H1 (cell line): ENCODE measurements around the gene ACOT6. TPM values are rescaled to one million over a fixed set of nuclear protein-coding genes. Genes with fewer than 3 reads are reported as not detected.
"Not testable (repeated sequence)": the region's sequence is repeated elsewhere in the genome, so short reads cannot be mapped to it uniquely, and the experiment has no call there.

Experiments
- CTCF ChIA-PET: fragments of 300-600 bp; sonication (Branson Sonifier 250); formaldehyde crosslinking; loops from one replicate; lab custom pipeline; 2021; ENCODE audit not compliant: partially characterized antibody; lab: Charles Lee
- POLR2A ChIA-PET: fragments of 300-600 bp; sonication (Branson Sonifier 250); formaldehyde crosslinking; loops from one replicate; lab custom pipeline; 2021; ENCODE audit warnings: inconsistent platforms; ENCODE audit not compliant: partially characterized antibody; lab: Charles Lee
- DNase-seq, 2 experiments: peaks; one replicate each; pipeline versions ENCODE4 v3.0.0 to v3.0.0-alpha.2; 2010 to 2022; ENCODE audit warnings: low spot score in 2 of 2, low read depth in 1 of 2, mixed read lengths in 1 of 2
- FAIRE-seq: peaks from 2 replicates; lab custom pipeline; 2011; peaks lifted over from hg19 to GRCh38; lab: Jason Lieb, UNC
- H2AFZ ChIP-seq: 2 replicates; pipeline ENCODE4 v1.8.1; 2012; ENCODE audit warnings: low read length, inconsistent platforms
- H2AK5ac ChIP-seq: 2 replicates; pipeline ENCODE4 v1.6.1; 2013; ENCODE audit warnings: low read depth, low read length
- H2BK120ac ChIP-seq: replicated peaks from 2 replicates; pipeline ENCODE3; 2013; ENCODE audit warnings: low read depth, low read length, inconsistent platforms
- H2BK12ac ChIP-seq: 2 replicates; pipeline ENCODE4 v1.6.1; 2013; ENCODE audit warnings: low read depth, low read length
- H2BK15ac ChIP-seq: 2 replicates; pipeline ENCODE4 v1.6.1; 2013; ENCODE audit warnings: low read length
- H2BK20ac ChIP-seq: 2 replicates; pipeline ENCODE4 v1.6.1; 2013; ENCODE audit warnings: low read length
- H2BK5ac ChIP-seq: 2 replicates; pipeline ENCODE4 v1.6.1; 2013; ENCODE audit warnings: low read depth, low read length
- H3K14ac ChIP-seq: 2 replicates; pipeline ENCODE4 v1.6.1; 2013; ENCODE audit warnings: inconsistent platforms; ENCODE audit not compliant: insufficient read length
- H3K18ac ChIP-seq: 2 replicates; pipeline ENCODE4 v1.6.1; 2013; ENCODE audit warnings: low read length; ENCODE audit errors: extremely low read depth
- H3K23ac ChIP-seq: 2 replicates; pipeline ENCODE4 v1.6.1; 2013; ENCODE audit warnings: inconsistent platforms; ENCODE audit not compliant: insufficient read length
- H3K23me2 ChIP-seq: 2 replicates; pipeline ENCODE4 v1.6.1; 2013; ENCODE audit warnings: low read depth, low read length
- H3K27ac ChIP-seq: 2 replicates; pipeline ENCODE4 v1.6.1; 2011; ENCODE audit warnings: low read depth, low read length, inconsistent platforms
- H3K27me3 ChIP-seq, 4 experiments: replicated peaks in 1 of 4; 1 replicate in 1 of 4; 2 replicates in 3 of 4; pipeline versions ENCODE4 v1.6.1 to v1.8.1; 2011 to 2013; ENCODE audit warnings: low read length in 3 of 4, mild to moderate bottlenecking in 3 of 4, inconsistent platforms in 2 of 4, mixed read lengths in 2 of 4, moderate library complexity in 1 of 4; ENCODE audit not compliant: control insufficient read depth in 3 of 4, insufficient read depth in 3 of 4; ENCODE audit errors: extremely low read depth in 1 of 4
- H3K36me3 ChIP-seq, 4 experiments: 2 replicates each; pipeline versions ENCODE4 v1.6.1 to v1.8.1; 2011 to 2013; ENCODE audit warnings: mild to moderate bottlenecking in 4 of 4, low read length in 3 of 4, moderate library complexity in 2 of 4, control low read depth in 1 of 4, inconsistent platforms in 1 of 4; ENCODE audit not compliant: insufficient read depth in 4 of 4, control insufficient read depth in 2 of 4
- H3K4ac ChIP-seq: replicated peaks from 2 replicates; pipeline ENCODE3; 2013; ENCODE audit warnings: low read length, low read depth, mixed read lengths, inconsistent platforms; ENCODE audit not compliant: insufficient read length
- H3K4me1 ChIP-seq, 4 experiments: replicated peaks in 1 of 4; 1 replicate in 1 of 4; 2 replicates in 3 of 4; pipeline versions ENCODE4 v1.6.1 to v1.8.1; 2011 to 2013; ENCODE audit warnings: low read length in 3 of 4, inconsistent platforms in 2 of 4, mixed read lengths in 1 of 4; ENCODE audit not compliant: insufficient read depth in 4 of 4, control insufficient read depth in 3 of 4
- H3K4me2 ChIP-seq, 2 experiments: 2 replicates each; pipeline versions ENCODE4 v1.6.1 to v1.8.1; 2011 to 2013; ENCODE audit warnings: low read depth in 2 of 2, low read length in 2 of 2, control low read depth in 1 of 2, inconsistent platforms in 1 of 2, mild to moderate bottlenecking in 1 of 2; ENCODE audit not compliant: insufficient read depth in 1 of 2
- H3K4me3 ChIP-seq, 4 experiments: fragments of 200-600, 300-600 bp in 1 of 4; sonication (generic), shearing (Covaris generic), sonication (Bioruptor Twin) in 1 of 4; 2 replicates each; pipeline versions ENCODE4 v1.5.1 to v1.8.1; 2011 to 2016; ENCODE audit warnings: low read length in 4 of 4, low read depth in 3 of 4, control low read depth in 2 of 4, inconsistent platforms in 2 of 4, mild to moderate bottlenecking in 2 of 4, mixed read lengths in 1 of 4, moderate library complexity in 1 of 4; ENCODE audit not compliant: insufficient read depth in 2 of 4; ENCODE audit errors: extremely low read depth in 1 of 4
- H3K56ac ChIP-seq: replicated peaks from 2 replicates; pipeline ENCODE3; 2013; ENCODE audit warnings: low read depth, mild to moderate bottlenecking, mixed read lengths, low read length, inconsistent platforms; ENCODE audit not compliant: insufficient read length
- H3K79me1 ChIP-seq: 2 replicates; pipeline ENCODE4 v1.6.1; 2013; ENCODE audit warnings: low read depth, low read length, control low read depth
- H3K79me2 ChIP-seq, 2 experiments: 2 replicates each; pipeline versions ENCODE4 v1.6.1 to v1.8.1; 2012 to 2013; ENCODE audit warnings: low read length in 2 of 2, mild to moderate bottlenecking in 2 of 2, inconsistent platforms in 1 of 2; ENCODE audit not compliant: insufficient read depth in 2 of 2, control insufficient read depth in 1 of 2
- H3K9ac ChIP-seq, 4 experiments: replicated peaks in 1 of 4; 1 replicate in 1 of 4; 2 replicates in 3 of 4; pipeline versions ENCODE4 v1.6.1 to v1.8.1; 2011 to 2013; ENCODE audit warnings: low read depth in 3 of 4, low read length in 3 of 4, control low read depth in 2 of 4, mild to moderate bottlenecking in 2 of 4, moderate library complexity in 2 of 4, inconsistent platforms in 1 of 4; ENCODE audit errors: extremely low read depth in 1 of 4
- H3K9me3 ChIP-seq, 2 experiments: 2 replicates each; pipeline versions ENCODE4 v1.6.1 to v1.8.1; 2012 to 2013; ENCODE audit warnings: mild to moderate bottlenecking in 2 of 2, moderate library complexity in 2 of 2, control low read depth in 1 of 2, inconsistent platforms in 1 of 2, low read depth in 1 of 2, low read length in 1 of 2, mixed read lengths in 1 of 2; ENCODE audit not compliant: insufficient read depth in 2 of 2
- H4K20me1 ChIP-seq, 2 experiments: replicated peaks in 1 of 2; 2 replicates each; pipeline versions ENCODE3 to v1.8.1; 2011 to 2013; ENCODE audit warnings: inconsistent platforms in 2 of 2, low read length in 2 of 2, mild to moderate bottlenecking in 1 of 2; ENCODE audit not compliant: insufficient read depth in 2 of 2, control insufficient read depth in 1 of 2
- H4K5ac ChIP-seq: 2 replicates; pipeline ENCODE4 v1.6.1; 2013; ENCODE audit warnings: low read length, low read depth, mixed read lengths, inconsistent platforms; ENCODE audit not compliant: insufficient read length
- H4K8ac ChIP-seq: 2 replicates; pipeline ENCODE4 v1.8.0; 2013; ENCODE audit warnings: mild to moderate bottlenecking, moderate library complexity, low read length, inconsistent platforms; ENCODE audit not compliant: insufficient read depth; ENCODE audit errors: extremely low read depth
- H4K91ac ChIP-seq: replicated peaks from 2 replicates; pipeline ENCODE3; 2013; ENCODE audit warnings: low read length, mixed read lengths, inconsistent platforms; ENCODE audit not compliant: insufficient read length
- WGBS, 2 experiments: shearing (Covaris generic) in 1 of 2; methylation state at CpG; one replicate each; pipeline versions ENCODE4 v1.1.6 to v1.1.7; 2013 to 2015; ENCODE audit warnings: low lambda C conversion rate in 2 of 2, mixed read lengths in 2 of 2, inconsistent platforms in 1 of 2, low coverage in 1 of 2, missing lambda C conversion rate in 1 of 2; ENCODE audit not compliant: insufficient replicate concordance in 2 of 2, insufficient coverage in 1 of 2, insufficient read length in 1 of 2; ENCODE audit errors: extremely low coverage in 1 of 2, missing lambda C conversion rate in 1 of 2; 5-methylcytosine and 5-hydroxymethylcytosine counted together
- polyA plus RNA-seq, 7 experiments: library from polyadenylated mRNA; depleted of rRNA in 3 of 7; stranded (reverse) in 5 of 7; unstranded in 2 of 7; fragments of >200 nt in 5 of 7; fragments of 200-250 nt in 2 of 7; gene quantifications; 1 replicate in 5 of 7; 2 replicates in 1 of 7; 4 replicates in 1 of 7; pipeline versions ENCODE4 v1.2.1 to v1.2.3, GENCODE V29; 2011 to 2013; ENCODE audit warnings: missing spikeins in 2 of 7, mixed read lengths in 2 of 7
- total RNA-seq: library from RNA; stranded (reverse); fragmentation: NEBNext Ultra II Directional; extraction: Animal tissue kit (Norgen Biotek cat#: 25700); gene quantifications from 2 replicates; pipeline ENCODE4 v1.2.1, GENCODE V29; 2021

The ACOT6 gene
- total and polyA plus RNA-seq, 2 of the 8 experiments (the other 6 are each of a cell fraction or from before 2014, with no cell fraction given): not detected

- H4K91ac ChIP-seq, H2AFZ ChIP-seq, H2BK20ac ChIP-seq, H3K27me3 ChIP-seq, H3K4ac ChIP-seq, H3K14ac ChIP-seq, H3K4me3 ChIP-seq, H3K23me2 ChIP-seq, H4K8ac ChIP-seq, H2AK5ac ChIP-seq, H3K9ac ChIP-seq, H3K4me1 ChIP-seq, H2BK5ac ChIP-seq, H3K4me2 ChIP-seq, H4K5ac ChIP-seq, FAIRE-seq, DNase-seq, H3K36me3 ChIP-seq, H2BK120ac ChIP-seq, H3K56ac ChIP-seq, H2BK12ac ChIP-seq, H3K23ac ChIP-seq, H2BK15ac ChIP-seq, H3K9me3 ChIP-seq, H4K20me1 ChIP-seq, H3K18ac ChIP-seq, H3K27ac ChIP-seq, H3K79me1 ChIP-seq, H3K79me2 ChIP-seq: not testable (repeated sequence)
- POLR2A ChIA-PET: interaction anchor here (1.0 to 1.4 kb wide), 2 partner anchors 28 to 66 kb away, joined by 3 to 4 read pairs; no protein-coding TSS in a partner anchor
- CTCF ChIA-PET: interaction anchor here (0.5 to 5.8 kb wide), 6 partner anchors 13 to 95 kb away, joined by 3 to 22 read pairs (median 5); no protein-coding TSS in a partner anchor
- 95% methylated on average over 6 of the region's 6 CpGs; no CpG with 5 or more reads in 1 of the 2 experiments for WGBS, 2 experiments
Measured at GRCh38 chr14:73566935-73567334, 45.4 kb upstream of the ACOT6 start.
